HepG2 (cell line): ENCODE results near the gene PCGF6. TPM values are rescaled to one million over a fixed set of nuclear protein-coding genes. Genes with fewer than 3 reads are reported as not detected.

Source experiments
- BORCS8-MEF2B ChIP-seq: sonication (generic); formaldehyde crosslinking; IDR thresholded peaks from 2 replicates; pipeline ENCODE4 v1.8.0; 2022; ENCODE audit warnings: mild to moderate bottlenecking, missing genetic modification reagents
- EEA1 ChIP-seq: sonication (generic); formaldehyde crosslinking; IDR thresholded peaks from 2 replicates; pipeline ENCODE4 v1.5.1; 2020; ENCODE audit warnings: mild to moderate bottlenecking, missing genetic modification reagents, borderline replicate concordance
- EHMT2 ChIP-seq: fragments of 200-600 bp; sonication (generic); IDR thresholded peaks from 2 replicates; pipeline ENCODE4 v1.7.0; 2017; ENCODE audit warnings: antibody characterized with exemption, low read depth, low read length, borderline replicate concordance
- FIP1L1 ChIP-seq: fragments of 200-400 bp; formaldehyde crosslinking; IDR thresholded peaks from 2 replicates; pipeline ENCODE4 v1.6.1; 2018; ENCODE audit warnings: low read depth, mild to moderate bottlenecking, low read length, moderate library complexity, borderline replicate concordance; ENCODE audit not compliant: insufficient read depth
- FOXJ3 ChIP-seq: sonication (generic); formaldehyde crosslinking; IDR thresholded peaks from 2 replicates; pipeline ENCODE4 v1.4.0; 2020; ENCODE audit warnings: missing genetic modification reagents, mild to moderate bottlenecking, borderline replicate concordance
- FOXK1 ChIP-seq: sonication (generic); formaldehyde crosslinking; IDR thresholded peaks from 2 replicates; pipeline ENCODE4 v1.4.0; 2020; ENCODE audit warnings: low read depth, missing genetic modification reagents, borderline replicate concordance
- FOXO1 ChIP-seq: sonication (generic); formaldehyde crosslinking; IDR thresholded peaks from 2 replicates; pipeline ENCODE4 v1.4.0; 2020; ENCODE audit warnings: missing genetic modification reagents
- HDAC2 ChIP-seq: sonication (generic); formaldehyde crosslinking; IDR thresholded peaks from 2 replicates; pipeline ENCODE4 v1.4.0; 2020; ENCODE audit warnings: missing genetic modification reagents
- MYC ChIP-seq: sonication (generic); formaldehyde crosslinking; IDR thresholded peaks from 2 replicates; pipeline ENCODE4 v1.9.0; 2021; ENCODE audit warnings: missing genetic modification reagents, borderline replicate concordance
- NFE2 ChIP-seq: sonication (generic); formaldehyde crosslinking; IDR thresholded peaks from 2 replicates; pipeline ENCODE4 v1.4.0; 2020; ENCODE audit warnings: missing genetic modification reagents
- NFYB ChIP-seq: sonication (generic); formaldehyde crosslinking; IDR thresholded peaks from 2 replicates; pipeline ENCODE4 v1.4.0; 2020; ENCODE audit warnings: missing genetic modification reagents
- PCBP2 ChIP-seq: fragments of 200-400 bp; formaldehyde crosslinking; optimal IDR thresholded peaks from 2 replicates; pipeline ENCODE3; 2018; ENCODE audit warnings: low read length, low read depth; ENCODE audit not compliant: poor library complexity, severe bottlenecking
- POGZ ChIP-seq: sonication (generic); formaldehyde crosslinking; IDR thresholded peaks from 2 replicates; pipeline ENCODE4 v1.4.0; 2020; ENCODE audit warnings: mild to moderate bottlenecking, missing genetic modification reagents
- RFX3 ChIP-seq: IDR thresholded peaks from 2 replicates; pipeline ENCODE4 v1.6.1; 2016; ENCODE audit warnings: missing biosample characterization, missing genetic modification reagents
- SCMH1 ChIP-seq: sonication (generic); formaldehyde crosslinking; IDR thresholded peaks from 2 replicates; pipeline ENCODE4 v1.9.0; 2021; ENCODE audit warnings: missing genetic modification reagents, mild to moderate bottlenecking, borderline replicate concordance
- TBP ChIP-seq: sonication (generic); formaldehyde crosslinking; IDR thresholded peaks from 2 replicates; pipeline ENCODE4 v1.5.0; 2020; ENCODE audit warnings: missing genetic modification reagents
- TOE1 ChIP-seq: sonication (generic); formaldehyde crosslinking; IDR thresholded peaks from 2 replicates; pipeline ENCODE4 v1.4.0; 2020; ENCODE audit warnings: mild to moderate bottlenecking, missing genetic modification reagents
- ZFP36L1 ChIP-seq: sonication (generic); formaldehyde crosslinking; IDR thresholded peaks from 2 replicates; pipeline ENCODE4 v1.8.0; 2022; ENCODE audit warnings: mild to moderate bottlenecking, missing genetic modification reagents, moderate library complexity
- ZFX ChIP-seq: sonication (generic); formaldehyde crosslinking; IDR thresholded peaks from 2 replicates; pipeline ENCODE4 v1.4.0; 2020; ENCODE audit warnings: mild to moderate bottlenecking, low read depth, missing genetic modification reagents, moderate library complexity
- ZNF124 ChIP-seq: sonication (generic); formaldehyde crosslinking; IDR thresholded peaks from 2 replicates; pipeline ENCODE4 v1.4.0; 2020; ENCODE audit warnings: missing genetic modification reagents
- ZNF446 ChIP-seq: sonication (generic); formaldehyde crosslinking; IDR thresholded peaks from 2 replicates; pipeline ENCODE4 v1.5.0; 2020; ENCODE audit warnings: mild to moderate bottlenecking, missing genetic modification reagents
- ZNF883 ChIP-seq: sonication (generic); formaldehyde crosslinking; IDR thresholded peaks from 2 replicates; pipeline ENCODE4 v1.5.1; 2020; ENCODE audit warnings: mild to moderate bottlenecking, missing genetic modification reagents; ENCODE audit errors: not compliant biosample characterization
- polyA plus RNA-seq, 8 experiments: library from polyadenylated mRNA; depleted of rRNA in 3 of 8; stranded (reverse) in 7 of 8; unstranded in 1 of 8; fragments of >200 nt; fragmentation: Illumina TruSeq in 4 of 8; extraction: Trizol in 4 of 8; gene quantifications; 2 replicates each; pipeline versions ENCODE4 v1.2.1 to v1.2.3, GENCODE V29; 2011 to 2016; ENCODE audit warnings: low read depth in 4 of 8, missing spikeins in 1 of 8, mixed read lengths in 1 of 8; ENCODE audit not compliant: insufficient read depth in 1 of 8
- total RNA-seq, 5 experiments: library from RNA; depleted of rRNA; stranded (reverse); fragments of >200 nt; fragmentation: Illumina TruSeq; extraction: Trizol; gene quantifications; 2 replicates each; pipeline ENCODE4 v1.2.3, GENCODE V29; 2016; ENCODE audit warnings: low read depth in 1 of 5
- TF ChIP-seq, protein P1 (sequence below): sonication (generic); formaldehyde crosslinking; IDR thresholded peaks from 2 replicates; pipeline ENCODE4 v1.4.0; 2020; ENCODE audit warnings: missing genetic modification reagents, mild to moderate bottlenecking, borderline replicate concordance
- TF ChIP-seq, protein P2 (sequence below): IDR thresholded peaks from 2 replicates; pipeline ENCODE4 v1.6.1; 2016; ENCODE audit warnings: low read depth, borderline replicate concordance
- TF ChIP-seq, protein P3 (sequence below): sonication (generic); formaldehyde crosslinking; IDR thresholded peaks from 2 replicates; pipeline ENCODE4 v1.4.0; 2020; ENCODE audit warnings: missing genetic modification reagents, borderline replicate concordance
- TF ChIP-seq, protein P4 (sequence below): sonication (generic); formaldehyde crosslinking; IDR thresholded peaks from 2 replicates; pipeline ENCODE4 v1.8.0; 2022; ENCODE audit warnings: low read depth, missing genetic modification reagents
- TF ChIP-seq, protein P5 (sequence below): sonication (generic); formaldehyde crosslinking; IDR thresholded peaks from 2 replicates; pipeline ENCODE4 v1.4.0; 2020; ENCODE audit warnings: missing genetic modification reagents

The PCGF6 gene
- total and polyA plus RNA-seq, 2 of the 13 experiments (the other 11 are each of a cell fraction or from before 2014, with no cell fraction given), result 5.2 to 19.4 TPM

DNA sequence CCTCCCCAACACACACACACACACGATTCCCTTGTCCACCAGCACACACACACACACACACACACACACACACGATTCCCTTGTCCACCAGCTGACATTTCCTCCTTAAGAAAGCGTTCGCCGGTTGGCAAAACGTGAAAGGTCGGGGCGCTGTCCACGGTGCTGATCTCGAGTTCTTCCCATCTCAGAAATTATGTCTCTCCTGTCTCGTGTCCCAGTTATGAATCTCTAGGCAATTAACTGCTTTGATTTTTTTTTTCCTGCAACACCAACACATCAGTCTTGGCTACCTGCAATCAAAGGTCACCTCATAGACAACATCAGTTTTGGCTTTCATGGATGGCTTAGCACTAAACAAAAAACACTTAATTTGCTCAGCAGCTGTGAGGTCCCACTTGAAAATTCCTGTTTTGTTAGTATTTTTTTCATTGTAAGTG lies 72.1 kb downstream of the PCGF6 start (continued):
- TF ChIP-seq SCMH1 (no peak), ZFX (CRISPR knock-in tag) (no peak), MYC (CRISPR knock-in tag) (no peak), FOXK1 (CRISPR knock-in tag) (no peak), ZNF124 (CRISPR knock-in tag) (no peak), POGZ (CRISPR knock-in tag) (no peak), TOE1 (CRISPR knock-in tag) (no peak), ZFP36L1 (CRISPR knock-in tag) (no peak), NFYB (CRISPR knock-in tag) (no peak), HDAC2 (peak; percentile 18; the same call in 1 of the 2 replicates), PCBP2 (no peak), ZNF446 (peak; percentile 55; the same call in 1 of the 2 replicates), TBP (CRISPR knock-in tag) (no peak), NFE2 (CRISPR knock-in tag) (no peak), FOXJ3 (CRISPR knock-in tag) (no peak), RFX3 (CRISPR knock-in tag) (no peak), BORCS8-MEF2B (CRISPR knock-in tag) (peak; percentile 71; the same call in 1 of the 2 replicates), FIP1L1 (no peak), FOXO1 (CRISPR knock-in tag) (no peak), EEA1 (CRISPR knock-in tag) (no peak), ZNF883 (peak; percentile 28), EHMT2 (peak; percentile 99)
- TF ChIP-seq, protein P1, sequence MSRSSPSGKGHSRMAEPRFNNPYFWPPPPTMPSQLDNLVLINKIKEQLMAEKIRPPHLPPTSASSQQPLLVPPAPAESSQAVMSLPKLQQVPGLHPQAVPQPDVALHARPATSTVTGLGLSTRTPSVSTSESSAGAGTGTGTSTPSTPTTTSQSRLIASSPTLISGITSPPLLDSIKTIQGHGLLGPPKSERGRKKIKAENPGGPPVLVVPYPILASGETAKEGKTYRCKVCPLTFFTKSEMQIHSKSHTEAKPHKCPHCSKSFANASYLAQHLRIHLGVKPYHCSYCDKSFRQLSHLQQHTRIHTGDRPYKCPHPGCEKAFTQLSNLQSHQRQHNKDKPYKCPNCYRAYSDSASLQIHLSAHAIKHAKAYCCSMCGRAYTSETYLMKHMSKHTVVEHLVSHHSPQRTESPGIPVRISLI, result no peak
- TF ChIP-seq, protein P2, sequence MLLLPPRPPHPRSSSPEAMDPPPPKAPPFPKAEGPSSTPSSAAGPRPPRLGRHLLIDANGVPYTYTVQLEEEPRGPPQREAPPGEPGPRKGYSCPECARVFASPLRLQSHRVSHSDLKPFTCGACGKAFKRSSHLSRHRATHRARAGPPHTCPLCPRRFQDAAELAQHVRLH (CRISPR knock-in tag), result no peak
- TF ChIP-seq, protein P3, sequence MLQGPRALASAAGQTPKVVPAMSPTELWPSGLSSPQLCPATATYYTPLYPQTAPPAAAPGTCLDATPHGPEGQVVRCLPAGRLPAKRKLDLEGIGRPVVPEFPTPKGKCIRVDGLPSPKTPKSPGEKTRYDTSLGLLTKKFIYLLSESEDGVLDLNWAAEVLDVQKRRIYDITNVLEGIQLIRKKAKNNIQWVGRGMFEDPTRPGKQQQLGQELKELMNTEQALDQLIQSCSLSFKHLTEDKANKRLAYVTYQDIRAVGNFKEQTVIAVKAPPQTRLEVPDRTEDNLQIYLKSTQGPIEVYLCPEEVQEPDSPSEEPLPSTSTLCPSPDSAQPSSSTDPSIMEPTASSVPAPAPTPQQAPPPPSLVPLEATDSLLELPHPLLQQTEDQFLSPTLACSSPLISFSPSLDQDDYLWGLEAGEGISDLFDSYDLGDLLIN (CRISPR knock-in tag), result no peak
- TF ChIP-seq, protein P4, sequence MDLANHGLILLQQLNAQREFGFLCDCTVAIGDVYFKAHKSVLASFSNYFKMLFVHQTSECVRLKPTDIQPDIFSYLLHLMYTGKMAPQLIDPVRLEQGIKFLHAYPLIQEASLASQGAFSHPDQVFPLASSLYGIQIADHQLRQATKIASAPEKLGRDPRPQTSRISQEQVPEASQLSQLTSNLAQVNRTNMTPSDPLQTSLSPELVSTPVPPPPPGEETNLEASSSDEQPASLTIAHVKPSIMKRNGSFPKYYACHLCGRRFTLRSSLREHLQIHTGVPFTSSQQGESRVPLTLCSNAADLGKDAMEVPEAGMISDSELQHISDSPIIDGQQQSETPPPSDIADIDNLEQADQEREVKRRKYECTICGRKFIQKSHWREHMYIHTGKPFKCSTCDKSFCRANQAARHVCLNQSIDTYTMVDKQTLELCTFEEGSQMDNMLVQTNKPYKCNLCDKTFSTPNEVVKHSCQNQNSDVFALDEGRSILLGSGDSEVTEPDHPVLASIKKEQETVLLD, result no peak
- TF ChIP-seq, protein P5, sequence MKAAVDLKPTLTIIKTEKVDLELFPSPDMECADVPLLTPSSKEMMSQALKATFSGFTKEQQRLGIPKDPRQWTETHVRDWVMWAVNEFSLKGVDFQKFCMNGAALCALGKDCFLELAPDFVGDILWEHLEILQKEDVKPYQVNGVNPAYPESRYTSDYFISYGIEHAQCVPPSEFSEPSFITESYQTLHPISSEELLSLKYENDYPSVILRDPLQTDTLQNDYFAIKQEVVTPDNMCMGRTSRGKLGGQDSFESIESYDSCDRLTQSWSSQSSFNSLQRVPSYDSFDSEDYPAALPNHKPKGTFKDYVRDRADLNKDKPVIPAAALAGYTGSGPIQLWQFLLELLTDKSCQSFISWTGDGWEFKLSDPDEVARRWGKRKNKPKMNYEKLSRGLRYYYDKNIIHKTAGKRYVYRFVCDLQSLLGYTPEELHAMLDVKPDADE (CRISPR knock-in tag), result no peak
